A549 treated with AZD2906 at 1 μM for 4 hours (cell line): ENCODE results near the gene ZNF518B. TPM values are rescaled to one million over a fixed set of nuclear protein-coding genes. Genes with fewer than 3 reads are reported as not detected.

Source experiments
- total RNA-seq: library from RNA; stranded (reverse); fragments of 200-300 nt; extraction: Qiagen RNA extraction; gene quantifications from 5 replicates; pipeline ENCODE4 v1.2.3, GENCODE V29; 2022

The ZNF518B gene
- 2.3 to 3.9 TPM (median 2.8 TPM) in 5 replicates for total RNA-seq

GRCh38 chr4:10457255-10457801 lies at the start of gene ZNF518B:
Gene ZNF518B, minus strand, starts transcription at chr4:10457426. Its CDS starts 11,098 bp downstream, at chr4:10446328.

Other genes with a start within 250 kb of the ZNF518B start
- gene CLNK, start 227.3 kb upstream of the ZNF518B start, total RNA-seq = not detected in 5 replicates